Gastroesophageal sphincter (tissue), 4 donors: Measurements from ENCODE around the gene ADD2. TPM values are rescaled to one million over a fixed set of nuclear protein-coding genes. Genes with fewer than 3 reads are reported as not detected.

ENCODE experiments used
- ATAC-seq: fragments of 150-250 bp; one replicate; pipeline ENCODE4 v1.9.1; 2016; ENCODE audit warnings: mild to moderate bottlenecking, moderate library complexity
- H3K27ac ChIP-seq, 4 donors: fragments of 200-600 bp; sonication (generic) in 3 of 4; 1 replicate in 3 of 4; 2 replicates in 1 of 4; pipeline ENCODE4 v1.5.1; 2016 to 2019
- H3K27me3 ChIP-seq: fragments of 200-600 bp; sonication (generic); one replicate; pipeline ENCODE4 v1.5.1; 2019
- H3K36me3 ChIP-seq, 2 donors: fragments of 200-600 bp; sonication (generic); one replicate each; pipeline ENCODE4 v1.5.1; 2019; ENCODE audit warnings: control low read depth in 1 of 2
- H3K4me1 ChIP-seq, 3 donors: fragments of 200-600 bp; sonication (generic); 1 replicate in 2 of 3; 2 replicates in 1 of 3; pipeline ENCODE4 v1.5.1; 2016 to 2019; ENCODE audit warnings: control low read depth in 2 of 3
- H3K4me3 ChIP-seq, 2 donors: fragments of 200-600 bp; sonication (generic); one replicate each; pipeline ENCODE4 v1.5.1; 2019; ENCODE audit warnings: mild to moderate bottlenecking in 1 of 2, moderate library complexity in 1 of 2
- H3K9me3 ChIP-seq, 3 donors: fragments of 200-600 bp; sonication (generic); one replicate each; pipeline ENCODE4 v1.5.1; 2017 to 2019; ENCODE audit warnings: control low read depth in 2 of 3
- EP300 ChIP-seq: sonication (generic); formaldehyde crosslinking; IDR thresholded peaks from one replicate; pipeline ENCODE4 v1.6.1; 2017; ENCODE audit warnings: antibody characterized with exemption, mild to moderate bottlenecking
- POLR2A ChIP-seq, 2 donors: fragments of 450-650 bp; IDR thresholded peaks; one replicate each; pipeline ENCODE4 v1.6.1; 2017; ENCODE audit warnings: antibody characterized with exemption in 2 of 2, mild to moderate bottlenecking in 2 of 2, moderate library complexity in 1 of 2
- POLR2AphosphoS5 ChIP-seq: sonication (generic); formaldehyde crosslinking; IDR thresholded peaks from one replicate; pipeline ENCODE4 v1.6.1; 2017; ENCODE audit warnings: antibody characterized with exemption
- WGBS, 2 donors: methylation state at CpG; one replicate each; pipeline ENCODE4 v1.1.5; 2018; ENCODE audit warnings: low coverage in 1 of 2; 5-methylcytosine and 5-hydroxymethylcytosine counted together
- total RNA-seq, 4 donors: library from RNA; depleted of rRNA; stranded (reverse); fragments of >200 nt; gene quantifications; one replicate each; pipeline ENCODE4 v1.1.0, GENCODE V29; 2016
- TF ChIP-seq, protein P1 (sequence below), 4 experiments: fragments of 200-600 bp in 2 of 4; fragments of 450-650 bp in 2 of 4; sonication (generic) in 1 of 4; IDR thresholded peaks; one replicate each; pipeline ENCODE4 v1.5.1; 2017 to 2019; ENCODE audit warnings: antibody characterized with exemption in 4 of 4, mild to moderate bottlenecking in 2 of 4, moderate library complexity in 2 of 4

Gene ADD2
- total RNA-seq, 4 donors from 2014 or later = 2.4 to 7.8 (median 3.6) TPM

DNA sequence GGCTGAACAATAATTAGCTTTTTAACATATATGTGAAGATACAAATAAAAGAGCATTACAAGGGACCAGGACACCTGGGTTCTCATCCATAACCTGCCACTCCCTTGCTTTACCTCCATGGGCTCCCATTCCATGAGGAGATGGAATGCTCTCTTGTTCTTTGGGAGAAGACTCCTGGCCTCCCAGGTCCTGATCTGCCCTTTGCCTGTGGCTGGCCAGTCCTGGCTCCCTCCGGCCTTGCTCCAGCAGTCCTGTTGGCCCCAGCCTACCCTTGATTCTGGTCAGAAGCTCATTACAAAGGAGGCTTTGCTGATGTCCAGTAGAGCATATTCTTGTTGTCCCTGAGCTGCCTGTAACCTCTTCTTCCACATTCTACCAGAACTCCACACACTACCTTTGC, 60.3 kb downstream of the ADD2 start:
- no peaks in the 10 kb centered on the region for H3K9me3 ChIP-seq
- WGBS, 2 donors = 57 to 88% methylated on average over 1 of the region's 1 CpG
- H3K27me3 ChIP-seq = no peaks in the 10 kb centered on the region
- no peaks in the 10 kb centered on the region for H3K36me3 ChIP-seq
- ATAC-seq = no peak
- TF ChIP-seq POLR2A (IDR thresholded peaks at IDR 0.05) = no peak
- TF ChIP-seq POLR2AphosphoS5 = no peak
- TF ChIP-seq EP300 = no peak
- TF ChIP-seq, protein P1, sequence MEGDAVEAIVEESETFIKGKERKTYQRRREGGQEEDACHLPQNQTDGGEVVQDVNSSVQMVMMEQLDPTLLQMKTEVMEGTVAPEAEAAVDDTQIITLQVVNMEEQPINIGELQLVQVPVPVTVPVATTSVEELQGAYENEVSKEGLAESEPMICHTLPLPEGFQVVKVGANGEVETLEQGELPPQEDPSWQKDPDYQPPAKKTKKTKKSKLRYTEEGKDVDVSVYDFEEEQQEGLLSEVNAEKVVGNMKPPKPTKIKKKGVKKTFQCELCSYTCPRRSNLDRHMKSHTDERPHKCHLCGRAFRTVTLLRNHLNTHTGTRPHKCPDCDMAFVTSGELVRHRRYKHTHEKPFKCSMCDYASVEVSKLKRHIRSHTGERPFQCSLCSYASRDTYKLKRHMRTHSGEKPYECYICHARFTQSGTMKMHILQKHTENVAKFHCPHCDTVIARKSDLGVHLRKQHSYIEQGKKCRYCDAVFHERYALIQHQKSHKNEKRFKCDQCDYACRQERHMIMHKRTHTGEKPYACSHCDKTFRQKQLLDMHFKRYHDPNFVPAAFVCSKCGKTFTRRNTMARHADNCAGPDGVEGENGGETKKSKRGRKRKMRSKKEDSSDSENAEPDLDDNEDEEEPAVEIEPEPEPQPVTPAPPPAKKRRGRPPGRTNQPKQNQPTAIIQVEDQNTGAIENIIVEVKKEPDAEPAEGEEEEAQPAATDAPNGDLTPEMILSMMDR (IDR thresholded peaks at IDR 0.05) = no peak
- H3K27ac ChIP-seq = no peak overlapping the region
- H3K4me1 ChIP-seq = no peaks in the 10 kb centered on the region
- H3K4me3 ChIP-seq = no peak overlapping the region

DNA sequence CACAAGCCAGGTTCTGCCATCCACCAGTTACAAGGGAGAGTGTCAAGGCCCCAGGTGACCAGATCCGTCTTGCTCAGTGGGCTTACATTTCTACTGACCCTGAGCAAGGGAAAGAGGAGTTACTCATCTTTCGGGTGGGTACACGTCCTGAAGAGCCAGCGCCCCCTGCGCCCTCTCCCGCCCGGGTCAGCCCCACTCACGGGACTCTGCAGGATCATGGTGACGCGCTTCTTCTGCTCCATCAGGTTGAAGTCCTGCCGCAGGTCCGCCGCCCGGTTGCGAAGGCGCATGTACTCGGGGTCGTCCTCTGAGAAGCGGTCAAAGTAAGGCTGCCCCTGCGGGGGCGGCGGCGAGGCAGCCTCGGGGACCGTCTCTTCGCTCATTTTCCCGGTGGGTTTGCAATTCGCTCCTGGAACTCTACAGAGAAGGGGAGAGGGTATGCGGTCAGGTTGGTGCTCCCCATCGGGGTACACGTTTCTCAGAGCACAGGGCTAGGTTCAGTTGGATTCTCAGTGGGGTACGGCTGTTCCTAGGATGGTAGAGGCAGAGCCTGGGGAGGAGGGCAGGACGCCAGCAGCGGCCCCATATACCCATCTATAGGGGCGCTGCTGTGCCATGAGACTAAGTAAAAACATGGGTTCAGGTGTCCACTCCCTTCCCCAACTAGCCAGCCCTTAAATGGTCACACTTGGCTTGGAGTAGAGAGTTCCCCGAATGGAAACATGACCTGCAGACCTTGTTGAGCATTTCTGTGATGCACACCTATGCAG, 61.8 kb downstream of the ADD2 start:
- H3K36me3 ChIP-seq = no peaks in the 10 kb centered on the region
- H3K4me1 ChIP-seq = no peaks in the 10 kb centered on the region
- 97 to 100% methylated on average over 1 to 10 of the region's 36 CpGs for WGBS, 2 donors
- H3K27ac ChIP-seq = no peak overlapping the region
- H3K4me3 ChIP-seq = no peak overlapping the region
- TF ChIP-seq, protein P1 (IDR thresholded peaks at IDR 0.05) = no peak
- TF ChIP-seq POLR2AphosphoS5 (no peak), POLR2A (IDR thresholded peaks at IDR 0.05) (no peak), EP300 (no peak)
- ATAC-seq = no peak
- no peaks in the 10 kb centered on the region for H3K9me3 ChIP-seq
- H3K27me3 ChIP-seq = no peaks in the 10 kb centered on the region

DNA sequence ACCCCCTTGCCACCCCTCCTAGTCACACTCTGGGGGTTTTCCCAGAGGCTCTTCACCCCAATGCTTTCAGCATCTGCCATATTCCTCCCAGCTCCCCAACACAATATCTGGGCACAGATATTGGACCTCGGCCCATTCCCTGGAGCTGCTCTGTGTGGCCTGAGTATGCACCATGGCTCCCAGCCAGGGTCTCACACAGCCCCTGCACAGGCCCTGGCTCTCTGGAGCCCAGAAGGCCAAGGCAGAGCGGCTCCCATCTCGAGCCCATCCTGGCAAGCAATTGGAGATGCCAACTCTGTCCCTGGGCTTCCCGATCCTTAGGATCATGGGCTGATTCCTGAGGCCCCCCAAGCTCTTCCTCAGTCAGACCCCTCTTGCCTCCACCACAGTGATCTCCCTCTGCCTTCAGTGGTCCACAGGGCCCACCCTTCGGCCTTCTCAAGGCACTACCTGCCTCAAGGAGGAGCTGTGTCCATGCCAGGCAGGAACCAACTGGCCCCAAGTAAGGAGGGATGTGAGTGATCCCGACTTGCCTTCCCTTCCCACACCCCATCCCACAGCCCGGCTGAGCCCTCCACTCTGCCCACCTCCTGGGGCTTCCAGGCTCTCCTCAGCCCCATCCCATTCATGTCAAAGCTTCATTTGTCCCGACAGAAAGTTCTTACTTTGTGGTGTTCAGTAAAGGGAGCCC, 62.7 kb downstream of the ADD2 start:
- 95 to 100% methylated on average over 1 to 4 of the region's 8 CpGs for WGBS, 2 donors
- no peak for ATAC-seq
- TF ChIP-seq POLR2A (IDR thresholded peaks at IDR 0.05) (no peak), EP300 (no peak), POLR2AphosphoS5 (no peak)
- TF ChIP-seq, protein P1 (IDR thresholded peaks at IDR 0.05) = no peak
- no peak overlapping the region for H3K4me3 ChIP-seq
- no peaks in the 10 kb centered on the region for H3K36me3 ChIP-seq
- no peaks in the 10 kb centered on the region for H3K27me3 ChIP-seq
- H3K4me1 ChIP-seq = no peaks in the 10 kb centered on the region
- H3K9me3 ChIP-seq = no peaks in the 10 kb centered on the region
- H3K27ac ChIP-seq = no peak overlapping the region

DNA sequence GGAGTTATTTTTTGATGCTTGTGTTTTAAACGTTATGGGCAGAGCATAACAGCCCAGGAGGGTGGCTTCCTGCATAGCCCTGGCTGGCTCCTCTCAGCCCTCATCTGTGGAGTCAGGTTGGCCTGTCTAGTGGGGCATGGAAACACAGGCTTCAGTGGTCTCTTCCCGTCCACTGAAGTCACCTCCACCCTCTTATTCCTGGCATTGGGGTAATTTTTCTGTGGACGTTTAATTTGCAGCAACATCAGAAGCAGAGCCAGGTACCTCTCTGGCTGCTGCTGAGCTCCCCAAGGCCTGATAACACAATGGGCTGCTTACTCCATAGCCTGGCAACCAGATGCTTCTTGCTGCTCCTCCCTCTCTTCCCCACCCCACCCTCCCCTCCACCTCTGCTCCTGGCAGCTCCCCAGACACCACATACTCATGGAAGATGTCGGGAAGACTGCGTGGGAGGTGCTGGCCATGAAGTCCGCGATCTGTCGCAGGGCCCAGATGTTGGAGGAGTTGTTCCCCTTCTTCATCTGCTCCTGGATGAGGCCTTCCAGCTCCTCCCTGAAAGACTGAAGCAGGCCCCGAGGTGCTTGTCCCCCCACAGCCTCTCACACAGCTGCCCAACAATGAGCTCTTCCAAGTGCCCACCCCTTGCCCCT, 64.0 kb downstream of the ADD2 start:
- H3K27me3 ChIP-seq = no peaks in the 10 kb centered on the region
- no peak for ATAC-seq
- no peaks in the 10 kb centered on the region for H3K36me3 ChIP-seq
- H3K4me1 ChIP-seq = no peaks in the 10 kb centered on the region
- H3K9me3 ChIP-seq = no peaks in the 10 kb centered on the region
- no peak for TF ChIP-seq POLR2A (IDR thresholded peaks at IDR 0.05)
- TF ChIP-seq POLR2AphosphoS5 = no peak
- TF ChIP-seq EP300 = no peak
- TF ChIP-seq, protein P1 (IDR thresholded peaks at IDR 0.05) = no peak
- WGBS, 2 donors = 27 to 53% methylated on average over 3 of the region's 9 CpGs
- H3K4me3 ChIP-seq = no peak overlapping the region
- no peak overlapping the region for H3K27ac ChIP-seq
